Pulmonary artery endothelial cell (primary cell): Measurements from ENCODE around the gene KRT14. TPM values are rescaled to one million over a fixed set of nuclear protein-coding genes. Genes with fewer than 3 reads are reported as not detected.
"Not testable (repeated sequence)": the region's sequence is repeated elsewhere in the genome, so short reads cannot be mapped to it uniquely, and the experiment has no call there.

Experiments
- DNase-seq: peaks from one replicate; pipeline ENCODE4 v3.0.0-alpha.2; 2011; ENCODE audit warnings: low read depth, low spot score
- total RNA-seq: library from RNA; depleted of rRNA; stranded (reverse); fragments of >200 nt; gene quantifications from 2 replicates; pipeline ENCODE4 v1.2.3, GENCODE V29; 2014

The KRT14 gene
- total RNA-seq, 1 donor from 2014 or later = 0.07 TPM

DNA sequence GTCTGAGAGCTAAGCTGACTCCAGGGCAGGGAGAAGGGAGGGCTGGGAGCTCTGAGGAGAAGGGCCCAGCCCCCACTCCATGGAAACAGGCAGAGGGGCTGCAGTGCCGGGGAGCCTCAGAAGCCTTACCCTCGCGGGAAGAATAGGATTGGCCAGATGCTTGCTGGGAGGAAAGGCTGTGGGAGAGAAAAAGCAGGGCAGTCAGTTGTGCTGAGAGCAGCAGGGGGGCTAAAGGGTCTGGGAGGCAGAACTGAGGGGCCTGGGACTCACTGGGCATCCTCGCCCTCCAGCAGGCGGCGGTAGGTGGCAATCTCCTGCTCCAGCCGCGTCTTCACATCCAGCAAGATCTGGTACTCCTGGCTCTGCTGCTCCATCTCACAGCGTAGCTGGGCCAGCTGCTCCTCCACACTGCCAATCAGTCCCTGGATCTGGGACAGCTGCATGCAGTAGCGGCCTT is 23.4 kb upstream of the KRT14 start:
- DNase-seq = not testable (repeated sequence)

DNA sequence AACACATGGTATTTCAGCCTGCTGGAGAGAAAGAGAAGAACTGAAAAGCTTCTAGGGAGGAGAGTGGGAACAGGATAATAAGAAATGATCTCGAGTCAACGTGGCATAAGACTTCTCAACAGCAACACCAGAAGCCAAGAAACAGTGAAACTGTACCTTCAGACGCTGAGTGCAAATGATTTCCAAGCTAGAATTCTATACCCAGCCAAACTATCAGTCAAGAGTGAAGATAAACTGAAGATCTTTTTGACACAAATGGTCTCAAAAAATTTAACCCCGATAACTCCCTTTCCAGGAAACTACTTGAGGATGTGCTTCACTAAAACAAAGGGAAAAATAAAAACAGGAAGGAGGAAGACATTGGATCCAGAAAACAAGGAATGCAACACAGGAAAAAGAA is 20.2 kb upstream of the KRT14 start:
- not testable (repeated sequence) for DNase-seq

DNA sequence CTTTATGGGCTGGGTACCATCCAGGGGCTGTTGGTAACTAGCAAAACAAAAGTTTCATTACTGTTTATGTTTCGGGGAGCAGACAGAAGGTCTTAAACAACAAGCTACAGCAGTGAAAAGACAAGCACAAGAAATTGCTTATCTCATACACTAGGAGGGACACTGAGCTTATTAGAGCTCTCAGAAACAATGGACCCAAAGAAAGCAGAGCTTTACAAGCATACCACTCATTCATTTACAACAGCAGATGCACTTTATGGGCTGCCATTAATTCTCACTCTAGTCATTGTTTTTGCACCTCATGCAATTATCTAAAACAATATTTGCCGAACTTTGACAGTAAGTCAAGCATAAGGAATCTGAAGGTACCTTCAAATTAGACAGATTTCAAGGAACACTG is 15.8 kb upstream of the KRT14 start:
- no peak for DNase-seq

DNA sequence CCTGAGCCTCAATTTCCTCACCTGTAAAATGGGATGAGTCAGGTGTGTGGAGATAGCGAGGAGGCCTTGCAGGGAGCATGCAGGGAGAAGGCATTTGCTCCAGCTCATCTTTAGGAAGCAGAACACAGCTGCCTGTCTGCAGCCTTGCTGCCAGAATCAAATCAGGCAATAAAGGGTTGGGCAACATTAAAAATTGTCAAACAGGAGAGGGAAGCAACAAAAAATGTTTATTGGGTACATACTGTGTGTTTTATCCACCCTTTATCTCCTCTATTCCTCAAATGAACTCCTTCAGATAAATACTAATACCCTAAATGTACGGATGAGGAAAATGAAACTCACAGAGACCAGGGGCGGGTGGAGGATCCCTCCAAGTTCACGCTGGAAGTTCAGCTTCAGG is 13.6 kb upstream of the KRT14 start:
- DNase-seq = no peak

DNA sequence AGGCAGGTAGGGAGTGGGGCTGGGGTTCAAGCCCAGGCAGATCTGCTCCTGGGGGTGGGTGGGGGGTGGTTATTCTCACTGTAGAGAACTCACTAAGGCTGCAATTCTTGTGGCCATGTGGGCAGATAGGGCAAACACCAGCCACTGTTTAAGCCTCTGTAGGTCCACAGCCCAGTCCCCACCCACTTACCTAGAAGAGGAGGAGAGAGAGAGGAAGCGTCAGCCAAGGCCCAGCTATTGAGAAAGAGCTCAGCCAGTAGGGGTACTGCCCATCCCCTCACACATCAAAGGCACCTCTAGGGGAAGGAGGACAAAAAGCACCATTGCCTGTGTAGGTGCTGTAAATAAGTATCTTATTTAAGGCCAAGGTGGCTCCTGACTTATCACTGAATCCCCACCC is 13.0 kb upstream of the KRT14 start:
- no peak for DNase-seq

DNA sequence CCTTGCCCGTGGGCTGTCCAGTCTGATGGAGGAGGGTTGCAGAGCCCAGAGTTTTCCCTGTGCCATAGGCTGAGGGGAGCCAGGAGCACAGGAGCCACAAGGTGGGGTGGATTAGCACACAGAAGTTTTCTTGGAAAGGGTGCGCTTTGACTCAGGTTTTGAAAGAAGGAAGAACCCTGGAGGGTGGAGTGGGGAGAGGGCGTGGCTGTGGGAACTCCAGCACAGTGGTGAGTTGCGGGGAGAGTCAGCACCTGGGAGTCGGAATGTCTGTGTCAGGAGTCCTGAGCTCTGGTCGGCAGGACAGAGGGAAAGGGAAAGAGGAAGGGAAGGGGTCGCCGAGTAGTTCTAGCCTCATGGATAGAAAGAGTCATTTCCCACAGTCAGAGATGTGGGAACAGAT is 8.9 kb upstream of the KRT14 start:
- no peak for DNase-seq

DNA sequence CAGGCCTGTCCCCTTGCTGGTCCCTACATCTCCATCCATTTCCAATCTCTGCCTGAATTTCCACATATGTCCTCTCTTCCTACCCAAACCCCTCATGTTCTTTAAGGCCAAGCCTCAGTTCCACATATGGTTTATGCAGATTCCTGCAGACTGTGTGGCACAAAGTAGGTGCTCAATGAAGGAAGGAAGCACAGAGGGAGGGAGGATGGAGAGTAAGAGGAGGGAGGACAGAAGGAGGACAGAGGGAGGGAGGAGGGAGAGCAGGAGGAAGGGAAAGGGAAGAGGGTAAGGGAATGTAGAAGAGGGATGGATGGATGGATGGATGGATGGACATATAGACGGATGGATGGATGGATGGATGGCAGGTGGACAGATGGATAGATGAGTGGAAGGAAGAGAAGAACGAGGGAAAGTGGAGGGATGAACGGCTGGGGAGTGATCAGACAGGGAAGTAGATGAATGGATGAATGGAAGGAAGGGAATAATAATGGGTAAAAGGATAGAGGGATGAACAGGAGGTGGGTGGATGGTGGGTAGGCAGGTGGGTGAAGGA is 7.7 kb upstream of the KRT14 start:
- no peak for DNase-seq

DNA sequence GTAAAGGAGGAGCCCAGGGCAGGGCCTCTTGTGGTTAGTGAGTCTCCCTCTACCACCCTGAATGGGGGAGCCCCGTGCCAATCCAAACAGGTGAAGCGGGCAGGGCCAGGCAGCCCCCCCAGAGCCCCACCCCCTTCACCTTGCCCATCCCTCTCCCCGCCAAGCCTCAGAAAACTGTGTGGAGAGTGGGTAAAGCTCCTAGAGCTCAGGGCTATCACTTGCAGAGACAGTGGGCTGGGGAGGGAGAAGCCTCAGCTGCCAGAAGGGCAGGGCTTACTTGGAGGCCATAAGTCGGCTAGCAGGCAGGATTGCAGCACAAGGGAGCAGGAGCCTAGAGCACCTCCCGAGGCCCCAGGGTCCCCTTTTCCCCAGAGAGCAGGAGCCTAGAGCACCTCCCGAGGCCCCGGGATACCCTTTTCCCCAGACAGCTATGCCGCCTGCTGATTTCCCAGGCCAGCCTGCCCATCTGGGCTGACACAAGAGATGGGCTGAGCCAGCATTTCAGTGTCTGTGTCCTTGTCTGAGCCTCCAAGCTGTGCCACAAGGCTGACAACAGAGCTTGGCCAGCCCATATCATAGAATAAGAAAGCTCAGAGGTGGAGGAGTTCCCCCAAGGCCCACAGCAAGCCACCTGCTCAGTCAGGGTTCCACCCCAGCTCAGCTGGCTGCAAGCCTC is 6.7 kb upstream of the KRT14 start:
- no peak for DNase-seq

DNA sequence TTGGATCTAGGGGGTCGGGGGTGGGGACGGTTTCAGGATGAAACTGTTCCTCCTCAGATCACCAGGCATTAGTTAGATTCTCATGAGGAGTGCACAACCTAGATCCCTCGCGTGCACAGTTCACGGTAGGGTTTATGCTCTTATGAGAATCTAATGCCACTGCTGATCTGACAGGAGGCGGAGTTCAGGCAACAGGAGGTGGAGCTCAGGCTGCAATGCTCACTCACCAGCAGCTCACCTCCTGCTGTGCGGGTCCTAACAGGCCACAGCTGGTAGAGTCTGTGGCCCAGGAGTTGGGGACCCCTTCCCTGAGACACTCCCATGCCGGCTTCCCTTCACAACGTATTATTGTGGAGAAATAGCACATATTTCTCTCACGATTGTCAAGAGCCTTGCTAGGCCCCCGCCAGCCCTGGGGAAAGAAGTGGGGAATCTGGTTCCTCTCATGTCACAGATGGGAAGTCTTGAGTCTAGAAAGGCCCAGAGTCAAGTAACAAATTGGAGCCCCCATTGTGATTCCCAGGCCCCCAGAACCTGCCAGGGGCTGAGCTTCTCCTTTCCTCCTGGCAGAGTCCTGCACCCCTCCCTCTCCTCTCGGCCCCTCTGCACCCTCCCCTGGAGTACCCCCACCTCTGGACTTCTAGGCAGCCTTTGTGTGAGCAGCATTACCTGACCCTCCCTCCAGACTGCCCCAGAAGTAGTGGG is 6.1 kb upstream of the KRT14 start:
- DNase-seq = no peak

DNA sequence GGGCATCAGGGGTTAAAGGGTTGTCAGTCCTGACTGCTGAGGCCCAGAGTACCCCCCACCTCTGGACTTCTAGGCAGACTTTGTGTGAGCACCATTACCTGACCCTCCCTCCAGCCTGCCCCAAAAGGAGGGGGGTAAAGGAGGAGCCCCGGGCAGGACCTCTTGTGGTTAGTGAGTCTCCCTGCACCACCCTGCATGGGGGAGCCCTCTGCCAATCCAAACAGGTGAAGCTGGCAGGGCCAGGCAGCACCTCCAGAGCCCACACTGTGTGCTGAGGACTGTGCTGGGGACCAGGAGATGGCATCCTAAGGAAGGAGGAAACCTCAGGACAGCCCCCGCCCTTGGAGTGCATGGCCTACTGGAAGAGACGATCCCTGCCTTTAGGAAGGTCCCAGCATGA is 2.6 kb upstream of the KRT14 start:
- DNase-seq = no peak

DNA sequence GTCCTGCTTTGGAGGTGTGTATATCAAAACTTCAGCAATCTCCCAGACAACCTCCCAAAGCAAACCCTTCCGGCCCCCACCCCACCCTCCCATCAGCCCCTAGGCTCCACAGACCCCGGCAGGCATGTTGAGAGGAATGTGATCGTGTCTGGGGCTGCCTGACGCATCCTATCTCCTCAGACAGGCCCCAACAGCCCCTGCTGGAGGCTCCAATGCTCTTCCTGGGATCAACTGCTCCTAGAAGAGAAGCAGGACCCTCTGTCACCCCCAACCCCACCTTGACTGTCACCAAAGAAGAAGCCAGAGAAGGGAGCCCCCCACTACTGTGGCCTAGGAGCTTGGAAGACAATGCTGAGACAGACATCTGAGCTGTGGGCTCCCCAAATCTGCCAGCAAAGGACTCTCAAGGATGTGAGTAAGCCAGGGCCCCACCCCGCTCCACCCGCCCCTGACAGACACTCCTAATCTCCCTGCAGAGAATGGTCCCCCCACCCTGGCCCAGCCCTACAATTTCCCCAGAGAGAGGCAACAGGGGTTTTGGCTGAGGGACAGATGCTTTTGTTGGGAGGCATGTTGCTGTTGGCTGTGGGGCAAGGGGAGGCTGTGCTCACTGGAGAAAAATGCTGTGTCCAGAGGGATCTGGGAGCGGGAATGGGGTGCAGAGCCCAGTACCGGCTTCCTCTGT is 1.6 kb upstream of the KRT14 start:
- no peak for DNase-seq

DNA sequence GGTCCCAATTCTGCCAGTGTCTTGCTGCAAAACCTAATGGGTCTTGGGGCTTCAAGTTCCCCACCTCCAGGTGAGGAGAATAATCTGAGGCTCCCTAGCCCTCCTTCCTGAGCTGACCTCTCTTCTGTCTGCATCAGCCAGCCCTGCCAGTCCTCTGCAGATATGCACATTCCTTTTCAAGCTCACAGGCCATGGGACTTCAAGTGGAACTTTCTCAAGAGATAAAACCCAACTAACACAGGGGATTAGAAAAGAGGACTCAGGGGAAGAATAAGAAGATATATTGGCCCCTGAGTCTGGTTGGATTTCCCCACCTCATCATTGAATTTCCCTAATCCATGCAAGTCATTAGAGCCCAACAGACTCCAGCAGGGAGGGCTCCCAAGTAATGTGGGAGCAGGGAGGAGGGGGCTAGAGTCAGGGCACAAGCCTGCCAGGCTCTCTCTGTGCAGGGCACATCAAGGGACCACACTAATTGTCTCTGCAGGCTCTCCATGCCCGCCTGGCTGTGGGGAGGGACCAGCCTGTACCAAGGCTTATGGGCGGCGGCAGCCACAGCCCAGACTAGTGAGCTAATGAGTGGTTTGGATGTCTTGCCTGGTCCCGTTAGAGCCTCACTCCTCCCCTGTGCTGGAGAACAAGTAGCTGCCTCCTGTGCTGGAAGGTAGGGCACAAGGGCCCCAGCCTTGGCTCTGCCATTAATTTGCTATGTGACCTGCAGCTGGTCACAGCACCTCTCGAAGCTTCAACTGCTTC is 1.2 kb downstream of the KRT14 start:
- DNase-seq = no peak

DNA sequence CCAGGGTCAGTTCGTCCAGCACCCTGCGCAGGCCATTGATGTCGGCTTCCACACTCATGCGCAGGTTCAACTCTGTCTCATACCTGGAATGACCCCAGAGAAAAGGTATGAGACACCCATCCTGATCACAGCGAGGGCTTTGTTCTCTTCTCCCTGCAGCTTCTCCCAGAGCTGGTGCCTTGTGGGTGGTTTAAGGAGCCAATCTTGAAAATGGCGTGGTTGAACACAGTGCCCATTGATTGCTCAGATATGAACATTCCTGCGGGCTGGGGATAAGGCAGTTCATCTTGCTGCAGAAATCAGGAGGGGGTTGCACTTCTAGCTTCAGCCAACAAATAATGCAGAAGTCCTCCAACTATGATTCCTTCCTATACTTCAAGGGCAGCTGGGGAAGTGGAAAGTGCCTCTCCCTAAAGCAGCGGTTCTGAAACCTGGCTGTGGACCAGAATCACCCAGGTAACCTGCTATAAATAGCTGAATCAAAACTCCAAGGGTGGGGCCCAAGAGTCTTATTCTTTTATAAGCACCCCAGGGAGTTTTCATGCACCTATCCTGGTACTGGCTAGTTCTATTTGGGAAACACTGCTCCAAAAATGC is 2.3 kb downstream of the KRT14 start:
- DNase-seq = not testable (repeated sequence)

DNA sequence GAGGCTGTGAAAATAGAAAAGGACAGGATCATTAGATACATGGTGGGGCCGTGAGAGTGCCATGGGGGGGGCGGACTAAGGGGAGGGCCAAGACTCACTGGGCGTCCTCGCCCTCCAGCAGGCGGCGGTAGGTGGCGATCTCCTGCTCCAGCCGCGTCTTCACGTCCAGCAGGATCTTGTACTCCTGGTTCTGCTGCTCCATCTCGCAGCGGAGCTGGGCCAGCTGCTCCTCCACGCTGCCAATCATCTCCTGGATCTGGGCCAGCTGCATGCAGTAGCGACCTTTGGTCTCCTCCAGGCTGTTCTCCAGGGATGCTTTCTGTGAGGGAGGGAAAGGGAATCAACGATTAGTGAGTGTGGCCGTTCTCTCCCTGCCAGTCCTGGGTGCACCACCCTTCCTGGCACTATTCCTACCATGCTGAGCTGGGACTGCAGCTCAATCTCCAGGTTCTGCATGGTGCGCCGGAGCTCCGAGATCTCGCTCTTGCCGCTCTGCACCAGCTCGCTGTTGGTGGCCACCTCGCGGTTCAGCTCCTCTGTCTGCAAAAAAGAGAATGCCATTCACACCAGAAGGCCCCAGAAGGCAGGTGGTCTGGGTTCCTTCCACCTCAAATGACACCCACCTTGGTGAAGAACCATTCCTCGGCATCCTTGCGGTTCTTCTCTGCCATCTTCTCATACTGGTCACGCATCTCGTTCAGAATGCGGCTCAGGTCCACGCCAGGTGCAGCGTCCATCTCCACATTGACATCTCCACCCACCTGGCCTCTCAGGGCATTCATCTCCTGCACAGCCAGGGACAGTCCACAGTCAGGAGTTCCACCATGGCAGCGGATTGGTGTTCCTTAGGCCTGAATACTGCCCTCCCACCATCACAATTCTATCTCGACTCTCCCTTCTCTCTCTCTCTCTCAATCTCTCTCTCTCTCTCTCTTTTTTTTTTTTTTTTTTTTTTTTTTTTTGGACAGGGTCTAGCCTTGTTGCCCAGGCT is 3.3 kb downstream of the KRT14 start:
- DNase-seq = no peak

DNA sequence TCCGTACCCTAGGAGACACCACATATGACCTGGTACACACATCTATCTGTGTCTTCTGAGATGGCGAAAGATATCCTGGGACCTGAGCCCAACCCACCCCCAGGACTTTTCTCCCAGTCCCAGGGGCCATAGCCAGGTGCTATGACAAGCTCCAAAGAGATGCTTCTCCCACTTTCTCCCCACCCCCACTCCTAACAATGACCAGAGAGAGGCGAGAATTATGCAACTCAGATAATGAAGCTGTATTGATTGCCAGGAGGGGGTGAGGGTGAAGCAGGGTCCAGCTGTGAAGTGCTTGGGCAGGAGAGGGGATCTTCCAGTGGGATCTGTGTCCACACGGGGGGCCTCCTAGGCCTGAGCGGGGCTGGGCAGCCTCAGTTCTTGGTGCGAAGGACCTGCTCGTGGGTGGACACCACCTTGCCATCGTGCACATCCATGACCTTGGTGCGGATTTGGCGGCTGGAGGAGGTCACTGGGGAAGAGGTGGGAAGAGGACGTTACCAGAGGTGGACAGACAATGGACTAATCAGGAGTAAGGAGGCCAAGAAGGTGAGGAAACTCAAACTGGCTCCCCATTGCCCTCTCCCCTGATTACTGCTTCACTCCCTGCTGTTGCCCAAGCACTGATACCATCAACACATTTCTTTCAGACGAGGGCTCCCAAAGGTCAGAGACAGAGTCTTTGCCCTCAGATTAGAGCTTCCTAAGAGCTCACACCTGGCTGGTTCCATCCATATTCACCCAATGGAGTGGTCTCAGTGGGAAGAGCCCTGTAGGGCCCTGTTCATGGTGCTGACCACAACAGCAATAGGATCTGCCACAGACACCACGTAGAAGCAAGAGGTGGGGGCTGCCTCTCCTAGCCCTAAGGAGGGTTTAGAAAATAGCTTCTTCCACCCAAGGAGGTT is 4.4 kb downstream of the KRT14 start:
- DNase-seq = not testable (repeated sequence)

DNA sequence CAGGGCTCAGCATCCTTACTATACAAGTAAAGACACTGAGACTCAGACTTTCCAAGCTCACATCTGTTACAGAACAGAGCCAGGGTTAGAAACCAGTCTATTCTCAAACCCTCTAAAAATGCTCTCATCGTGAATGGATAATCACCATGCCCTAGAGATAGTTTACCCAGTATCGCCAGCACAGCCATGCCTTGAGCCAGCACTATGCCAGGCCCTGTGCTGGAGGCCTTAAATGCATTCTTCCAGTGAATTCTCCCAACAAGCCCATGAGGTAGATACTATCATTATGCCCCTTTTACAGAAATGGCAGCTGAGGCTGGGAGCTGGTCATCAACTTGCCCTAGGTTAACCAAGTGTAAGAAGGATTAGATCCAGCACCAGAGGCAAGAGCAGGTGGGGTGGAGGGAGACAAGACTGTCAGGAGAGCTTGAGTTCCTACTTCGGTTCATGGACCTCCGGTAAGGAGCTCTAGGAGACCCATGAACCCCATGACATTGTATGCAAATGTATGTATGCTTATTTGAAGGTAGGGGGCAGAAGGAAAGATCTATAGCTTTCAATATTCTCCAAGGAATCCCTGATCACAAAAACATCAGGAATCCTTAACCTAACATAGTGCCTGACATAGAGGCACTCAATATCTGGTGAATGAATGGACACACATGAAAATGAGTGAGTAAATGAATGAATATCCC is 5.2 kb downstream of the KRT14 start:
- no peak for DNase-seq

DNA sequence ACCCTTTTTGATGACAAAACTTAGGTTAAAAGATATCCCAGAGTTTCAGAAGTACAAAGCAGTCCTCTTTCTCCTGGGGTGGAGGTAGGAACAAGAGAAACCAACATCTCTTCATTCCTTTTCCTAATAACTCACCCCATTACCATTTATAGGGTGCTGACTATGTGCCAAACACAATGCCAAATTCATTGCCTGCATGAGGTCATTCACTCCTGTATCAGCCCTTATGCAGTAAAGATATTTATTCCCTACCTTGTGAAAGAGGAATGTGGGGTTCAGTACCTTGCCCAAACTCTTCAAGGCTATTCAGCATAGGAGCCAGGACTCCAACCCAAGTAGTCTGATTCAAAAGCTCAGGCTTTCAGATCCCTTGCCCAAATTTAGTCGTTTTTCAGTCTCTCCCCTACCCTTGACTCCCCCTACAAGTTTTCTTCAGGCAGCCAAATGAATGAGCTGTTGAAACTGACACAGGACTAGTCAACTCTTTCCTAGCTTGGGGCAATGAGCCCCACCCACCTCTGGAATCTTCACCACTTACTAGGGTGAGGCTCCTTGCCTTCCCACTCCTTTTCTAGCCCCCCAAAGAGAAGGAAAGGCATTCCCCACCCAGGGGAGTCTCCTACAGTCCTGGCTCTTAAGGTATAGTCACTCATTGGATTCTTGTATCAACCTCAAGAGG is 5.9 kb downstream of the KRT14 start:
- DNase-seq = no peak

DNA sequence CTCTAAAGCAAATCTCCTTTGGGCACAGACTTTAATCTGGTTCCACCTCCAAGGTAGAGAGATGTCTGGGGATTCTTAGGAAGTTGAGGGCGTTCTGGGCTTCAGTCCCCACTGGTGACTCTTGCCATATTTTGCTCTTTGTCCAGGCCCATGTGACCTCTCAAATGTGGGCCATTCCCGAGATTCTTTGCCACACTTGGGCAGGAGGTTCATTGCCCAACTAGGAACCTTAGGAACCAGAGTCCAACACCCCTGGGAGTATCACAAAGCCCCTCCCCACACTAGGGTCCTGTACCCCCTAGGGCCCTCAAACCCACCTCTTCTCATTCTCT is 6.5 kb downstream of the KRT14 start:
- no peak for DNase-seq
